Left ventricle myocardium inferior (tissue), 1 donor: ENCODE results near the gene PCDHA10. TPM values are rescaled to one million over a fixed set of nuclear protein-coding genes. Genes with fewer than 3 reads are reported as not detected.

Source experiments
- DNase-seq: peaks from one replicate; pipeline ENCODE4 v3.0.0-alpha.2; 2020
- H3K27ac ChIP-seq: fragments of 200-600 bp; replicated peaks from 2 replicates; pipeline ENCODE4 v1.8.0; 2021
- H3K27me3 ChIP-seq: fragments of 200-600 bp; 2 replicates; pipeline ENCODE4 v1.8.0; 2021; ENCODE audit warnings: low read depth
- H3K36me3 ChIP-seq: fragments of 200-600 bp; 2 replicates; pipeline ENCODE4 v1.8.0; 2021
- H3K4me1 ChIP-seq: fragments of 200-600 bp; 2 replicates; pipeline ENCODE4 v1.8.0; 2021
- H3K4me3 ChIP-seq: fragments of 200-600 bp; 2 replicates; pipeline ENCODE4 v1.8.0; 2021; ENCODE audit warnings: mild to moderate bottlenecking, moderate library complexity
- H3K9me3 ChIP-seq: fragments of 200-600 bp; replicated peaks from 2 replicates; pipeline ENCODE4 v1.8.0; 2021
- CTCF ChIP-seq: fragments of 200-600 bp; IDR thresholded peaks from 2 replicates; pipeline ENCODE4 v1.8.0; 2021; ENCODE audit warnings: antibody characterized with exemption, mild to moderate bottlenecking, borderline replicate concordance
- intact Hi-C: fragments of 100-400 bp; cut with micrococcal nuclease; formaldehyde crosslinking; loops from one replicate; pipeline ENCODE4 v1.11.0; 2022
- total RNA-seq: library from RNA; stranded (reverse); fragmentation: NEBNext Ultra II Directional; extraction: Animal tissue kit (Norgen Biotek cat#: 25700); gene quantifications from one replicate; pipeline ENCODE4 v1.2.1, GENCODE V29; 2021
- donor health status: DM: no; HTN: yes; CAD: no; lungs with severe emphysema.

PCDHA10 gene
- total RNA-seq, 1 donor from 2014 or later, result 0.05 TPM

- H3K27ac ChIP-seq, result no peak overlapping the region
- DNase-seq, result no peak
- intact Hi-C loops, result no loop called here
- H3K4me3 ChIP-seq, result no peak overlapping the region
- peaks cover 81% of the 10 kb centered on the region for H3K27me3 ChIP-seq
- H3K9me3 ChIP-seq, result peaks cover 73% of the 10 kb centered on the region
- no peaks in the 10 kb centered on the region for H3K36me3 ChIP-seq
- TF ChIP-seq CTCF, result no peak
- no peaks in the 10 kb centered on the region for H3K4me1 ChIP-seq
These were observed 2.2 kb downstream of the PCDHA10 start for GRCh38 chr5:140857987-140858240.

DNA sequence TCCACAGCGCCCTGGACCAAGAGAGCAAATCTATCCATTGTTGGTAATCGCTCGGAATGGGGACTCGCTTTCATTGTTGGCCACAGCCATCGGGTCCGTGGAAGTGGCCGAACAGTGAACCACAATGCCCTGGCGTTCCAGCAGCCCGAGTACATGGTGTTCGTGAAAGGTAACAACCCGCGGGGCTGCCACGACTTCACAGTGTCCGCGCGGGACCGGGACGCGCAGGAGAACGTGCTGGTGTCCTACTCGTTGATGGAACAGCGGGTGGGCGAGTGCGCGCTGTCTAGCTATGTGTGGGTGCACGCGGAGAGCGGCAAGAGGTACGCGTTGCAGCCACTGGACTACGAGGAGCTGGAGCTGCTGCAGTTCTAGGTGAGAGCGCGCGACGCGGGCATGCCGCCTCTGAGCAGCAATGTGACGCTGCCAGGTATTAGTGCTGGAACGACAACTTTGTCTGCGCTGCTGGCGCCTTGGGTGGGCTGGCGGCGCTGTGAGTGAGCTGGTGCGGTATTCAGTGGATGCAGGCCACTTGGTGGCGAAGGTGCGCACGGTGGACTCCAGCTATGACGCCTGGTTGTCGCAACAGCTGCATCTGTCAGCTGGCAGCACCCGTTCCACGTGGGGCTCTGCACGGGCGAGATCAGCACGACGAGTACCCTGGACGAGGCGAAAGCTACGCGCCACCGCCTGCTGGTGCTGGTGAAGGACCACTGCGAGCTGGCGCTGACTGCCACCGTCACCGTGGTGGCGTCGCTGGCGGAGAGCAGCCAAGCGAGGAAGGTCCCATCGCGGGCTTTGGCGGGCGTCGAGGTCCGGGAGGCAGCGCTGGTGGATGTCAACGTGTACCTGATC, 7.0 kb downstream of the PCDHA10 start:
- intact Hi-C loops, result no loop called here
- H3K27me3 ChIP-seq, result peaks cover 88% of the 10 kb centered on the region
- no peak for DNase-seq

GRCh38 chr5:140868721-140869554, 13.2 kb downstream of the PCDHA10 start, which contains the start of gene PCDHA11:
Gene PCDHA11, plus strand, starts transcription at chr5:140868957. Its CDS starts 147 bp downstream, at chr5:140869104.
- H3K4me3 ChIP-seq, result no peak within 1 kb of the TSS
- peaks cover 97% of the 10 kb centered on the region for H3K27me3 ChIP-seq
- no peak for DNase-seq
- H3K9me3 ChIP-seq, result peaks cover 52% of the 10 kb centered on the region
- H3K4me1 ChIP-seq, result no peaks in the 10 kb centered on the region
- no peaks in the 10 kb centered on the region for H3K36me3 ChIP-seq
- H3K27ac ChIP-seq, result no peak within 1 kb of the TSS
- intact Hi-C loops, result no loop called here
- TF ChIP-seq CTCF, result peak; percentile 16

More for the DNA sequence above, 7.0 kb downstream of the PCDHA10 start:
- H3K4me3 ChIP-seq, result no peak overlapping the region
- no peaks in the 10 kb centered on the region for H3K4me1 ChIP-seq
- H3K9me3 ChIP-seq, result peaks cover 67% of the 10 kb centered on the region
- no peak overlapping the region for H3K27ac ChIP-seq
- no peak for TF ChIP-seq CTCF
- H3K36me3 ChIP-seq, result no peaks in the 10 kb centered on the region

GRCh38 chr5:140869555-140869886, 13.8 kb downstream of the PCDHA10 start:
- Histone ChIP-seq H3K4me1 (no peaks in the 10 kb centered on the region), H3K4me3 (no peak overlapping the region), H3K9me3 (peaks cover 48% of the 10 kb centered on the region), H3K36me3 (no peaks in the 10 kb centered on the region), H3K27me3 (peaks cover 97% of the 10 kb centered on the region), H3K27ac (no peak overlapping the region)
- no peak for TF ChIP-seq CTCF
- no peak for DNase-seq
- intact Hi-C loops, result no loop called here

DNA sequence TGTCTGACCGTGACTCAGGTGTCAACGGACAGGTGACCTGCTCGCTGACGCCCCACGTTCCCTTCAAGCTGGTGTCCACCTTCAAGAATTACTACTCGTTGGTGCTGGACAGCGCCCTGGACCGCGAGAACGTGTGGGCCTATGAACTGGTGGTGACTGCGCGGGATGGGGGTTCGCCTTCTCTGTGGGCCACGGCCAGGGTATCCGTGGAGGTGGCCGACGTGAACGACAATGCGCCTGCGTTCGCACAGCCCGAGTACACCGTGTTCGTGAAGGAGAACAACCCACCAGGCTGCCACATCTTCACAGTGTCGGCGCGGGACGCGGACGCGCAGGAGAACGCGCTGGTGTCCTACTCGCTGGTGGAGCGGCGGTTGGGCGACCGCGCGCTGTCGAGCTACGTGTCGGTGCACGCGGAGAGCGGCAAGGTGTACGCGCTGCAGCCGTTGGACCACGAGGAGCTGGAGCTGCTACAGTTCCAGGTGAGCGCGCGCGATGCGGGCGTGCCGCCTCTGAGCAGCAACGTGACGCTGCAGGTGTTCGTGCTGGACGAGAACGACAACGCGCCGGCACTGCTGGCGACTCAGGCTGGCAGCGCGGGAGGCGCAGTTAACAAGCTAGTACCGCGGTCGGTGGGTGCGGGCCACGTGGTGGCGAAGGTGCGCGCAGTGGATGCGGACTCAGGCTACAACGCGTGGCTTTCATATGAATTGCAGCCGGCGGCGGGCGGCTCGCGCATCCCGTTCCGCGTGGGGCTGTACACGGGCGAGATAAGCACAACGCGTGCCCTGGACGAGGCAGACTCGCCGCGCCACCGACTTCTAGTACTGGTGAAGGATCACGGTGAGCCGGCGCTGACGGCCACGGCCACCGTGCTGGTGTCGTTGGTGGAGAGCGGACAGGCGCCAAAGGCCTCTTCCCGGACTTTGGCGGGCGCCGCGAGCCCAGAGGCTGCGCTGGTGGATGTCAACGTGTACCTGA, 14.8 kb downstream of the PCDHA10 start:
- Histone ChIP-seq H3K36me3 (no peaks in the 10 kb centered on the region), H3K9me3 (peaks cover 50% of the 10 kb centered on the region), H3K27me3 (peaks cover 99% of the 10 kb centered on the region), H3K4me1 (no peaks in the 10 kb centered on the region), H3K27ac (no peak overlapping the region), H3K4me3 (no peak overlapping the region)
- intact Hi-C loops, result no loop called here
- no peak for DNase-seq
- no peak for TF ChIP-seq CTCF
